Smooth muscle cell (in vitro differentiated cells): ENCODE measurements around the gene MTHFSD. TPM values are rescaled to one million over a fixed set of nuclear protein-coding genes. Genes with fewer than 3 reads are reported as not detected.

Experiments
- DNase-seq: peaks from one replicate; lab custom pipeline; 2025; ENCODE audit not compliant: unreplicated experiment; lab: John Stamatoyannopoulos, UW
- H2AFZ ChIP-seq: fragments of 200-600 bp; sonication (generic); 2 replicates; pipeline ENCODE4 v1.6.0; 2016; ENCODE audit warnings: antibody characterized with exemption, low read depth, mild to moderate bottlenecking
- H3F3A ChIP-seq: fragments of 200-600 bp; sonication (generic); 2 replicates; pipeline ENCODE4 v1.6.0; 2017; ENCODE audit warnings: antibody characterized with exemption, low read depth
- H3K27ac ChIP-seq: fragments of 200-600 bp; sonication (generic); 2 replicates; pipeline ENCODE4 v1.5.1; 2016; ENCODE audit warnings: low read depth, mild to moderate bottlenecking
- H3K27me3 ChIP-seq: fragments of 200-600 bp; sonication (generic); 2 replicates; pipeline ENCODE4 v1.6.1; 2016; ENCODE audit warnings: low read depth, mild to moderate bottlenecking
- H3K36me3 ChIP-seq: fragments of 200-600 bp; sonication (generic); 2 replicates; pipeline ENCODE4 v1.5.1; 2016; ENCODE audit warnings: low read depth
- H3K4me1 ChIP-seq: fragments of 200-600 bp; sonication (generic); 2 replicates; pipeline ENCODE4 v1.5.1; 2016; ENCODE audit warnings: low read depth
- H3K4me2 ChIP-seq: fragments of 200-600 bp; sonication (generic); 2 replicates; pipeline ENCODE4 v1.6.0; 2016; ENCODE audit warnings: mild to moderate bottlenecking
- H3K4me3 ChIP-seq: fragments of 200-600 bp; sonication (generic); 2 replicates; pipeline ENCODE4 v1.5.1; 2016; ENCODE audit warnings: mild to moderate bottlenecking
- H3K79me2 ChIP-seq: fragments of 200-600 bp; sonication (generic); 2 replicates; pipeline ENCODE4 v1.6.0; 2016; ENCODE audit warnings: low read depth, mild to moderate bottlenecking
- H3K9ac ChIP-seq: fragments of 200-600 bp; sonication (generic); 2 replicates; pipeline ENCODE4 v1.6.0; 2016; ENCODE audit warnings: low read depth
- H3K9me3 ChIP-seq: fragments of 200-600 bp; sonication (generic); replicated peaks from 2 replicates; pipeline ENCODE4 v1.5.1; 2016; ENCODE audit warnings: low read depth
- H4K20me1 ChIP-seq: fragments of 200-600 bp; sonication (generic); 2 replicates; pipeline ENCODE4 v1.6.0; 2016; ENCODE audit warnings: low read depth
- WGBS: methylation state at CpG from one replicate; pipeline ENCODE4 v1.1.7; 2016; ENCODE audit warnings: low lambda C conversion rate; 5-methylcytosine and 5-hydroxymethylcytosine counted together
- polyA plus RNA-seq: library from polyadenylated mRNA; unstranded; fragments of >200 nt; fragmentation: Nextera tagmentation; extraction: Ambion mirVana; gene quantifications from 2 replicates; pipeline ENCODE4 v1.2.1, GENCODE V29; 2016
- total RNA-seq: library from RNA; depleted of rRNA; stranded (reverse); fragments of >200 nt; gene quantifications from 2 replicates; pipeline ENCODE4 v1.2.3, GENCODE V29; 2014
- TF ChIP-seq, protein P1 (sequence below): fragments of 200-600 bp; sonication (generic); IDR thresholded peaks from 2 replicates; pipeline ENCODE4 v1.5.1; 2017; ENCODE audit warnings: borderline replicate concordance, mild to moderate bottlenecking, antibody characterized with exemption; ENCODE audit not compliant: insufficient read depth, poor library complexity, severe bottlenecking

MTHFSD gene
- total and polyA plus RNA-seq, 2 experiments from 2014 or later = 13.3 to 23.0 TPM

DNA sequence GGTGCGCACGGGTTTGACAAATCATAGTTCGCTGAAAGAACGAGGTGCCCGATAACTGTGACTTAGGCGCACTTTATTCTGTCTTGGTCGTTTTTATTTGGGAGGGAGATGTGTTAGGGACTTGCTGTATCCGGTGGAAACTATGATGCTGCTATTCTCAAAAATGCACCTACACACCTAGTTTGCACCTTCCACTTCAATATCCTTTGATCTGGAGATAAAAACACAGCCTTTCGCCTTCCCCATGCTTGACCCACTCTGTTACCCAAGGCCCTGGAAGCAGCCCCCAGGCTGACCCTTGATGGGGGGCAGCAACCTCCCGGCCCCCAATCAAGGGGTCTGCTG, 59.7 kb downstream of the MTHFSD start:
- Histone ChIP-seq H3K4me2 (no peak overlapping the region), H2AFZ (no peak overlapping the region), H3K9ac (no peak overlapping the region), H3K9me3 (no peaks in the 10 kb centered on the region), H3K4me1 (peaks cover 55% of the 10 kb centered on the region), H3F3A (peaks cover 6% of the 10 kb centered on the region), H3K79me2 (no peaks in the 10 kb centered on the region), H4K20me1 (no peaks in the 10 kb centered on the region), H3K27me3 (peaks cover 91% of the 10 kb centered on the region), H3K4me3 (no peak overlapping the region), H3K36me3 (no peaks in the 10 kb centered on the region), H3K27ac (no peak overlapping the region)
- no peak for DNase-seq
- 36% methylated on average over 10 of the region's 10 CpGs for WGBS
- TF ChIP-seq, protein P1, sequence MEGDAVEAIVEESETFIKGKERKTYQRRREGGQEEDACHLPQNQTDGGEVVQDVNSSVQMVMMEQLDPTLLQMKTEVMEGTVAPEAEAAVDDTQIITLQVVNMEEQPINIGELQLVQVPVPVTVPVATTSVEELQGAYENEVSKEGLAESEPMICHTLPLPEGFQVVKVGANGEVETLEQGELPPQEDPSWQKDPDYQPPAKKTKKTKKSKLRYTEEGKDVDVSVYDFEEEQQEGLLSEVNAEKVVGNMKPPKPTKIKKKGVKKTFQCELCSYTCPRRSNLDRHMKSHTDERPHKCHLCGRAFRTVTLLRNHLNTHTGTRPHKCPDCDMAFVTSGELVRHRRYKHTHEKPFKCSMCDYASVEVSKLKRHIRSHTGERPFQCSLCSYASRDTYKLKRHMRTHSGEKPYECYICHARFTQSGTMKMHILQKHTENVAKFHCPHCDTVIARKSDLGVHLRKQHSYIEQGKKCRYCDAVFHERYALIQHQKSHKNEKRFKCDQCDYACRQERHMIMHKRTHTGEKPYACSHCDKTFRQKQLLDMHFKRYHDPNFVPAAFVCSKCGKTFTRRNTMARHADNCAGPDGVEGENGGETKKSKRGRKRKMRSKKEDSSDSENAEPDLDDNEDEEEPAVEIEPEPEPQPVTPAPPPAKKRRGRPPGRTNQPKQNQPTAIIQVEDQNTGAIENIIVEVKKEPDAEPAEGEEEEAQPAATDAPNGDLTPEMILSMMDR = no peak

DNA sequence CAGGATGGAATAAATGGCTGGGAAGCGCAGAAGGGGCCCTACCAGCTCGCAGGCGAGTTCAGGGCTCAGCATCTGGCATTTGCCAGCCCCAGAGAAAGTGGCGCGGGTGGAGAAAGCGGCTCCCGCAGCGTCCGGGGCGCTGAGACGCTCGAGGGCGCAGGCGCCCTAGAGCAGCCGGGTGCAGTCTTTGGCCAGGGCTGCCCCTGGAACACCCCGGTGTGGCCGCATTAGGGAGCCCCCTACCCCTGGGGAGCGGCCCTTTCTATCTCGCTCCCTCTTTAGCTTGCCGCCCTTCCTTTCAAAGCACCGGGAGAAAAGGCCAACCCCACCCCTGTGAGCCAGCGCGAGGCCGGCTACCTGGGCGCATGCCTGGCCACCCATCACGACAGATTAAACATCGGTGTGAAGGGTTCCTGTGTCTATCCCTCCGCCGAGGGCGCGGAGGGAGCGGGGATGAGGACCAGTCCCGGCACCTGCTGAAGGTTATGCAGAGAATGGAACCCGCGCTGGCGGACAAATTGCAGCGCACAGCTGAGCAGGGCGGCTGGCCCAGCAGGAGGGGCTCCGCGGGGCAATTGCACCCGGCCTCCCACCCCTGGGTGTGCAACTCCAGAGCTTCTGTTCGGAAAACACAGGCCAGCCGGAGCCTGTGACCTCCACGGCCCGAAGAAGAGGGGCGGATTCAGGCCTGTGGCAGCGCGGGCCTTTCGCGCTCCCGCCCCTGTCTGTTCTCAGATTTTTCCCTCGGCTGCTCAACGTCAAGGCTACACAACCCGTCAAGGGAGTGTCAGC, 60.3 kb downstream of the MTHFSD start:
- Histone ChIP-seq H3K4me3 (no peak overlapping the region), H2AFZ (no peak overlapping the region), H3K27me3 (peaks cover 88% of the 10 kb centered on the region), H3K79me2 (no peaks in the 10 kb centered on the region), H3K4me1 (peaks cover 54% of the 10 kb centered on the region), H3K36me3 (no peaks in the 10 kb centered on the region), H3K27ac (no peak overlapping the region), H4K20me1 (no peaks in the 10 kb centered on the region), H3F3A (peaks cover 6% of the 10 kb centered on the region), H3K9ac (no peak overlapping the region), H3K9me3 (no peaks in the 10 kb centered on the region), H3K4me2 (peak overlapping the region; percentile 59)
- 12% methylated on average over 53 of the region's 54 CpGs for WGBS
- DNase-seq = no peak
- TF ChIP-seq, protein P1 = no peak

DNA sequence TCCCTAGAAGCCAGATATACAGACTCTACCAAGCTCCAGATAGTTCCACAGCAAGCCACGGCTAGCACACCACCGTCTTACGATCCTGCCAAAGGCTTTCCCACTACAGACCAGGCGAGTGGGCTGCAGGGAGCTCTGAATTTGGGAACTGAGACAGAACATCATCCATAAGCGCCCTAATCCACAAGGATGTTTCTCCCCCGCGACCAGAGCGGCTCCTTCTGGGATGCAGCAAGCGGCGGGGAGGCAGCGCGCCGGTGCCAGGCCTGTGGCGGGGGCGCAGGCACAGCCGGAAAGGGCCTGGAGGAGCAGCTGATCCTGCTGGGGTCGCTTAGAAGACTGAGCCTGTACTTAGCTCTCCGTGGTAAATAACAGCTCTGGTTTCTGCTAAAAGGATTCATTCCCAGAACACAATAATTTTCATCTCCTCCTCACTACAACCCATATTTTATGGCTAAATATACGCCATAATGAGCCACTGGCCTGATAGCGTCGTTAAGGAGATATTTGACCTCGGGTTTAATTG, 60.9 kb downstream of the MTHFSD start:
- no peak overlapping the region for H3K27ac ChIP-seq
- peaks cover 83% of the 10 kb centered on the region for H3K27me3 ChIP-seq

More for the DNA sequence above, 60.9 kb downstream of the MTHFSD start:
- Histone ChIP-seq H3K9me3 (no peaks in the 10 kb centered on the region), H3K9ac (no peak overlapping the region), H4K20me1 (no peaks in the 10 kb centered on the region), H3F3A (peaks cover 6% of the 10 kb centered on the region), H3K79me2 (no peaks in the 10 kb centered on the region), H3K4me2 (peak overlapping the region; percentile 59), H3K4me1 (peaks cover 48% of the 10 kb centered on the region), H3K4me3 (no peak overlapping the region), H3K36me3 (no peaks in the 10 kb centered on the region), H2AFZ (no peak overlapping the region)
- TF ChIP-seq, protein P1 = no peak
- 20% methylated on average over 22 of the region's 22 CpGs for whole genome bisulfite sequencing
- no peak for DNase-seq
